ENCODE results near the gene UGT1A7.

- TF ChIP-seq, protein P1, sequence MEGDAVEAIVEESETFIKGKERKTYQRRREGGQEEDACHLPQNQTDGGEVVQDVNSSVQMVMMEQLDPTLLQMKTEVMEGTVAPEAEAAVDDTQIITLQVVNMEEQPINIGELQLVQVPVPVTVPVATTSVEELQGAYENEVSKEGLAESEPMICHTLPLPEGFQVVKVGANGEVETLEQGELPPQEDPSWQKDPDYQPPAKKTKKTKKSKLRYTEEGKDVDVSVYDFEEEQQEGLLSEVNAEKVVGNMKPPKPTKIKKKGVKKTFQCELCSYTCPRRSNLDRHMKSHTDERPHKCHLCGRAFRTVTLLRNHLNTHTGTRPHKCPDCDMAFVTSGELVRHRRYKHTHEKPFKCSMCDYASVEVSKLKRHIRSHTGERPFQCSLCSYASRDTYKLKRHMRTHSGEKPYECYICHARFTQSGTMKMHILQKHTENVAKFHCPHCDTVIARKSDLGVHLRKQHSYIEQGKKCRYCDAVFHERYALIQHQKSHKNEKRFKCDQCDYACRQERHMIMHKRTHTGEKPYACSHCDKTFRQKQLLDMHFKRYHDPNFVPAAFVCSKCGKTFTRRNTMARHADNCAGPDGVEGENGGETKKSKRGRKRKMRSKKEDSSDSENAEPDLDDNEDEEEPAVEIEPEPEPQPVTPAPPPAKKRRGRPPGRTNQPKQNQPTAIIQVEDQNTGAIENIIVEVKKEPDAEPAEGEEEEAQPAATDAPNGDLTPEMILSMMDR (IDR thresholded peaks at IDR 0.05; ENCODE audit: low read depth, low read length) = no peak
- TF ChIP-seq EZH2phosphoT487 (IDR thresholded peaks at IDR 0.05; ENCODE audit: low read depth) = no peak
Observed at GRCh38 chr2:233745073-233745755, 63.5 kb downstream of the UGT1A7 start.
